Measurements from ENCODE around the gene GYS1. TPM values are rescaled to one million over a fixed set of nuclear protein-coding genes. Genes with fewer than 3 reads are reported as not detected.
"Not testable (repeated sequence)": the region's sequence is repeated elsewhere in the genome, so short reads cannot be mapped to it uniquely, and the experiment has no call there.

The GYS1 gene
- total and polyA plus RNA-seq, 4 donors: 2.6 to 8.7 (median 6.3) TPM

DNA sequence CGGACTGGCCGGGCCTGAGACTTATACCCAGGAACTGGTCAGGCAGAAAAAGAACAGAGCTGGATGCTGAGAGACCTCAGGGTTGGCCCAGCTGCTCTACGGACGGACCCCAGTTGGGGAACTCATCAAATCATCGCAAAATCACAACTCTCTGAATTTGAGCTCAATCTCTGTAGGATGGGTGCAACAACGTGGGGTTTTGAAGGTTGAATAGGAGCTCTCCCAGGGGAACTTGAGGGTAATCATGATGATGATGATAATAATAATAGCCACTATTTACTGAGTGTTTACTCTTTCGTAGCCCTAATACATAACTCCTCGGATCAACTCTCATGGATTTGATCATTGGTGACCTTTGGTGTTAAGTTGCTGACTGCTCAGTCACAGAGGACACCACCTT lies 37.2 kb upstream of the GYS1 start:
- H3K27me3 ChIP-seq (ENCODE audit: control insufficient read depth in 4 of 4, insufficient read depth in 4 of 4, low read length in 3 of 4); H3K36me3 ChIP-seq (ENCODE audit: control insufficient read depth in 4 of 4, insufficient read depth in 3 of 4, low read depth in 1 of 4, low read length in 3 of 4): not testable (repeated sequence)

DNA sequence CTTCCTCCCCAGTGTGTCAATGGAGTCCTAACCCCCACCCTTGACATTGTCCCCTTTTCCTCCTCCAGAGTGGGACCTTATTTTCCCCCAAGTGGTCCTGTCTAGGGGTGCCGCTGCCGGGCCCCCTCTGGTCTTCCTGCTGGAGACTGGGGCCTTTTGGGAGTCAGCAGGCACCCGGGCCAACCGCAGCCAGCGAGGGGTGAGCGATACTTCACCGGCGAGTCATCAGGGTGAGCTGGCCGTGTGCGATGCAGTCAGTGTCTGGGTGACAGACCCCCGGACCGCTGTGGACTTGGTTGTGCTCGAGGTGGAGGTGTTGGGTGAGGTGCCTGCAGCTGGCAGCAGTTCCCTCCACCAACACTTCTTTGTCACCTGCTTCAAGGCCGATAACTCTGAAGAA lies 36.6 kb upstream of the GYS1 start:
- H3K9me3 ChIP-seq (ENCODE audit: control insufficient read depth in 4 of 4, low read length in 3 of 4); H3K4me1 ChIP-seq (ENCODE audit: control insufficient read depth in 4 of 4, insufficient read depth in 4 of 4, low read length in 3 of 4); H3K4me3 ChIP-seq (ENCODE audit: low read depth in 1 of 3, low read length in 3 of 3); DNase-seq (ENCODE audit: low spot score); H3K27ac ChIP-seq (ENCODE audit: low read depth in 1 of 2, low read length in 2 of 2); H3K27me3 ChIP-seq (ENCODE audit: control insufficient read depth in 4 of 4, insufficient read depth in 4 of 4, low read length in 3 of 4); H3K9ac ChIP-seq (ENCODE audit: low read depth in 1 of 2, low read length in 2 of 2); H3K36me3 ChIP-seq (ENCODE audit: control insufficient read depth in 4 of 4, insufficient read depth in 3 of 4, low read depth in 1 of 4, low read length in 3 of 4): not testable (repeated sequence)
- WGBS: 90% methylated on average over 14 of the region's 14 CpGs

More for the DNA sequence above, 37.2 kb upstream of the GYS1 start:
- WGBS: 89% methylated on average over 6 of the region's 8 CpGs
- DNase-seq (ENCODE audit: low spot score); H3K4me1 ChIP-seq (ENCODE audit: control insufficient read depth in 4 of 4, insufficient read depth in 4 of 4, low read length in 3 of 4); H3K4me3 ChIP-seq (ENCODE audit: low read depth in 1 of 3, low read length in 3 of 3); H3K9ac ChIP-seq (ENCODE audit: low read depth in 1 of 2, low read length in 2 of 2); H3K9me3 ChIP-seq (ENCODE audit: control insufficient read depth in 4 of 4, low read length in 3 of 4); H3K27ac ChIP-seq (ENCODE audit: low read depth in 1 of 2, low read length in 2 of 2): not testable (repeated sequence)

DNA sequence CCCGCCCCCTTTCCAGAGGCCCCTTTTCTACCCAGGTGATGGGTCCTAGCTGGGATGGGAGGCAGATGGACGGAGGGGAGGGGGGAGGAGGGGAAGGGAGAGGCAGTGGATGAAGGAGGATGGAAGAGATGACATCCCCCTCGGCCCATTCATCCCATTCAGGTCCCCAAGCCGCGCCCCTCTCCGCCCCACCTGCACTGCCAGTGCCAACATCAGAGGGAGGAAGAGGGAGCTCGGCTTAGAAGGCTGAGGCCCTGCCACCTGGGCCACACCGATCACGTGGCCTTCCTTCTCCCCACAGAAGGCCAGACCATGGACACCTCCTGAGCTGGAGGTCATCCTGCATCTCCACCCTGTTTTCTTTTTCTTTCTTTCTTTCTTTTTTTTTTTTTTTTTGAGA lies 35.6 kb upstream of the GYS1 start:
- not testable (repeated sequence) for DNase-seq (ENCODE audit: low spot score); H3K27me3 ChIP-seq (ENCODE audit: control insufficient read depth in 4 of 4, insufficient read depth in 4 of 4, low read length in 3 of 4); H3K36me3 ChIP-seq (ENCODE audit: control insufficient read depth in 4 of 4, insufficient read depth in 3 of 4, low read depth in 1 of 4, low read length in 3 of 4); H3K27ac ChIP-seq (ENCODE audit: low read depth in 1 of 2, low read length in 2 of 2); H3K4me1 ChIP-seq (ENCODE audit: control insufficient read depth in 4 of 4, insufficient read depth in 4 of 4, low read length in 3 of 4); H3K9ac ChIP-seq (ENCODE audit: low read depth in 1 of 2, low read length in 2 of 2); H3K9me3 ChIP-seq (ENCODE audit: control insufficient read depth in 4 of 4, low read length in 3 of 4); H3K4me3 ChIP-seq (ENCODE audit: low read depth in 1 of 3, low read length in 3 of 3)
- 79% methylated on average over 9 of the region's 9 CpGs for WGBS

DNA sequence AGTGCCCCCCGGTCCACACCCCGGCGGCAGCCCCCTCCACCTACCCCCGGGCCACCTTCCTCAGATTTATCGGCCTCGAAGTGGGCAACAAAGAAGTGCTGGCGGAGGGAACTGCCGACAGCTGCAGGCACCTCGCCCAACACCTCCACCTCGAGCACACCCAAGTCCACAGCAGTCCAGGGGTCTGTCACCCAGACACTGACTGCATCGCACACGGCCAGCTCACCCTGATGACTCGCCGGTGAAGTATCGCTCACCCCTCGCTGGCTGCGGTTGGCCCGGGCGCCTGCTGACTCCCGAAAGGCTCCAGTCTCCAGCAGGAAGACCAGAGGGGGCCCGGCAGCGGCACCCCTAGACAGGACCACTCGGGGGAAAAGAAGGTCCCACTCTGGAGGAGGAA lies 32.5 kb upstream of the GYS1 start:
- H3K27me3 ChIP-seq (ENCODE audit: control insufficient read depth in 4 of 4, insufficient read depth in 4 of 4, low read length in 3 of 4); H3K9ac ChIP-seq (ENCODE audit: low read depth in 1 of 2, low read length in 2 of 2); H3K4me1 ChIP-seq (ENCODE audit: control insufficient read depth in 4 of 4, insufficient read depth in 4 of 4, low read length in 3 of 4); H3K27ac ChIP-seq (ENCODE audit: low read depth in 1 of 2, low read length in 2 of 2); H3K9me3 ChIP-seq (ENCODE audit: control insufficient read depth in 4 of 4, low read length in 3 of 4); H3K4me3 ChIP-seq (ENCODE audit: low read depth in 1 of 3, low read length in 3 of 3); H3K36me3 ChIP-seq (ENCODE audit: control insufficient read depth in 4 of 4, insufficient read depth in 3 of 4, low read depth in 1 of 4, low read length in 3 of 4); DNase-seq (ENCODE audit: low spot score): not testable (repeated sequence)
- WGBS: 88% methylated on average over 23 of the region's 23 CpGs

DNA sequence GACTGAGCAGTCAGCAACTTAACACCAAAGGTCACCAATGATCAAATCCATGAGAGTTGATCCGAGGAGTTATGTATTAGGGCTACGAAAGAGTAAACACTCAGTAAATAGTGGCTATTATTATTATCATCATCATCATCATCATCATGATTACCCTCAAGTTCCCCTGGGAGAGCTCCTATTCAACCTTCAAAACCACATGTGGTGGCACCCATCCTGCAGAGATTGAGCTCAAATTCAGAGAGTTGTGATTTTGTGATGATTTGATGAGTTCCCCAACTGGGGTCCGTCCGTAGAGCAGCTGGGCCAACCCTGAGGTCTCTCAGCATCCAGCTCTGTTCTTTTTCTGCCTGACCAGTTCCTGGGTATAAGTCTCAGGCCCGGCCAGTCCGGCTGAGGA lies 32.0 kb upstream of the GYS1 start:
- H3K27ac ChIP-seq (ENCODE audit: low read depth in 1 of 2, low read length in 2 of 2); H3K36me3 ChIP-seq (ENCODE audit: control insufficient read depth in 4 of 4, insufficient read depth in 3 of 4, low read depth in 1 of 4, low read length in 3 of 4); H3K4me1 ChIP-seq (ENCODE audit: control insufficient read depth in 4 of 4, insufficient read depth in 4 of 4, low read length in 3 of 4); DNase-seq (ENCODE audit: low spot score); H3K27me3 ChIP-seq (ENCODE audit: control insufficient read depth in 4 of 4, insufficient read depth in 4 of 4, low read length in 3 of 4); H3K9me3 ChIP-seq (ENCODE audit: control insufficient read depth in 4 of 4, low read length in 3 of 4); H3K4me3 ChIP-seq (ENCODE audit: low read depth in 1 of 3, low read length in 3 of 3); H3K9ac ChIP-seq (ENCODE audit: low read depth in 1 of 2, low read length in 2 of 2): not testable (repeated sequence)
- WGBS: 84% methylated on average over 4 of the region's 6 CpGs

DNA sequence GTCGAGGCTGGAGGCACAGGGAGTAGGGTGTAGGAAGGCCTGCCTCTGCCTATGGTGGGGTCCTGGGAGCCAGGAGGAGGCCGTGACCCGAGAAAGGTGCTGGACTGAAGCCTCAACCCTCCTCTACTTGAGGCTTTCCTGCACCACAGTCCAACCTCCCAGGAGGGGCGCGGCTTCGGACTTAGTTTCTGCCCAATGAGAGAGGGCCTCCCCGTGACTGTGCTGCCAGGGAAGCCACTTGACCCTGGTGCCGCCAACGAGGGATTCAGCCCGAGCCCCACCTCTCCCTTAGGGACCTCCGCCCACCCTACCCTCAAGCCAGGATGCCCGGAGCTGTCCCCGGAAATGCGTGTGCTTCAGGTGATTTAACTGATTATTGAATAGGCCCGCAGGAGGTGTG lies 31.1 kb upstream of the GYS1 start, which contains the start of gene CGB3:
TSS of gene CGB3 (minus strand) at position 101 of the 400 bp plus-strand sequence. CDS start 362 bp downstream, outside the sequence.
- H3K27me3 ChIP-seq (ENCODE audit: control insufficient read depth in 4 of 4, insufficient read depth in 4 of 4, low read length in 3 of 4); DNase-seq (ENCODE audit: low spot score); H3K4me1 ChIP-seq (ENCODE audit: control insufficient read depth in 4 of 4, insufficient read depth in 4 of 4, low read length in 3 of 4); H3K27ac ChIP-seq (ENCODE audit: low read depth in 1 of 2, low read length in 2 of 2); H3K9me3 ChIP-seq (ENCODE audit: control insufficient read depth in 4 of 4, low read length in 3 of 4); H3K9ac ChIP-seq (ENCODE audit: low read depth in 1 of 2, low read length in 2 of 2); H3K36me3 ChIP-seq (ENCODE audit: control insufficient read depth in 4 of 4, insufficient read depth in 3 of 4, low read depth in 1 of 4, low read length in 3 of 4); H3K4me3 ChIP-seq (ENCODE audit: low read depth in 1 of 3, low read length in 3 of 3): not testable (repeated sequence)
- 76% methylated on average over 14 of the region's 15 CpGs for WGBS

All from liver (tissue), 9 donors.